ENCODE data around the gene PPP6R3.

- TF ChIP-seq CTCF (IDR thresholded peaks at IDR 0.05) (no peak), POLR2A (IDR thresholded peaks at IDR 0.05) (no peak)
These were observed 56.7 kb downstream of the PPP6R3 start for GRCh38 chr11:68517121-68517741.
